Activated CD8-positive, alpha-beta memory T cell treated with anti-CD3 and anti-CD28 coated beads, Interleukin-2, amount 50 U/mL, for 4 hours (primary cell): ENCODE measurements around the gene TCERG1.
"Not testable (repeated sequence)": the region's sequence is repeated elsewhere in the genome, so short reads cannot be mapped to it uniquely, and the experiment has no call there.

Source experiments
- DNase-seq: peaks from one replicate; pipeline ENCODE4 v3.0.0-alpha.2; 2020

TCERG1 gene

GRCh38 chr5:146523698-146524097, 76.6 kb downstream of the TCERG1 start:
- no peak for DNase-seq

- no peak for DNase-seq
These were observed 80.7 kb downstream of the TCERG1 start for GRCh38 chr5:146527785-146528184.

- DNase-seq = no peak
These were observed 81.1 kb downstream of the TCERG1 start for GRCh38 chr5:146528236-146528635.

- no peak for DNase-seq
These were observed 82.9 kb downstream of the TCERG1 start for GRCh38 chr5:146529984-146530383.

GRCh38 chr5:146533260-146533857, 86.2 kb downstream of the TCERG1 start:
- DNase-seq = peak; percentile 71

GRCh38 chr5:146533882-146534281, 86.7 kb downstream of the TCERG1 start:
- DNase-seq = no peak

GRCh38 chr5:146538432-146538831, 91.3 kb downstream of the TCERG1 start:
- no peak for DNase-seq

GRCh38 chr5:146539973-146540372, 92.8 kb downstream of the TCERG1 start:
- no peak for DNase-seq

GRCh38 chr5:146540414-146540813, 93.3 kb downstream of the TCERG1 start:
- no peak for DNase-seq

- peak; percentile 69 for DNase-seq
These were observed 95.1 kb downstream of the TCERG1 start for GRCh38 chr5:146541958-146542849.

- no peak for DNase-seq
These were observed 97.1 kb downstream of the TCERG1 start for GRCh38 chr5:146544232-146544631.

GRCh38 chr5:146548781-146549449, 101.8 kb downstream of the TCERG1 start:
- DNase-seq = no peak

GRCh38 chr5:146549615-146550014, 102.5 kb downstream of the TCERG1 start:
- no peak for DNase-seq

- no peak for DNase-seq
These were observed 106.3 kb downstream of the TCERG1 start for GRCh38 chr5:146553446-146553845.

GRCh38 chr5:146556884-146557283, 109.8 kb downstream of the TCERG1 start:
- DNase-seq = not testable (repeated sequence)

GRCh38 chr5:146560205-146560812, 113.2 kb downstream of the TCERG1 start:
- no peak for DNase-seq
